Skeletal muscle tissue (tissue), 4 donors: Measurements from ENCODE around the gene COL4A1. TPM values are rescaled to one million over a fixed set of nuclear protein-coding genes. Genes with fewer than 3 reads are reported as not detected.

Experiments used
- H3K27ac ChIP-seq: one replicate; pipeline ENCODE4 v1.7.0; 2013; ENCODE audit warnings: mild to moderate bottlenecking, low read depth, low read length, inconsistent platforms
- H3K27me3 ChIP-seq, 3 donors: one replicate each; pipeline ENCODE4 v1.7.0; 2013; ENCODE audit warnings: low read length in 3 of 3; ENCODE audit not compliant: control insufficient read depth in 3 of 3, insufficient read depth in 3 of 3
- H3K36me3 ChIP-seq, 3 donors: one replicate each; pipeline ENCODE4 v1.7.0; 2013; ENCODE audit warnings: low read length in 3 of 3; ENCODE audit not compliant: control insufficient read depth in 3 of 3, insufficient read depth in 3 of 3
- H3K4me1 ChIP-seq, 3 donors: one replicate each; pipeline ENCODE4 v1.7.0; 2013; ENCODE audit warnings: low read length in 3 of 3, mild to moderate bottlenecking in 3 of 3; ENCODE audit not compliant: control insufficient read depth in 3 of 3, insufficient read depth in 3 of 3
- H3K4me3 ChIP-seq, 3 donors: one replicate each; pipeline ENCODE4 v1.7.0; 2013; ENCODE audit warnings: low read length in 3 of 3
- H3K9ac ChIP-seq, 3 donors: one replicate each; pipeline ENCODE4 v1.7.0; 2013; ENCODE audit warnings: low read length in 3 of 3, mild to moderate bottlenecking in 3 of 3, moderate library complexity in 2 of 3, low read depth in 1 of 3
- H3K9me3 ChIP-seq, 3 donors: one replicate each; pipeline ENCODE4 v1.7.0; 2013; ENCODE audit warnings: low read length in 3 of 3; ENCODE audit not compliant: control insufficient read depth in 3 of 3
- total RNA-seq: library from RNA; depleted of rRNA; stranded (reverse); fragments of >200 nt; gene quantifications from one replicate; pipeline ENCODE4 v1.2.3, GENCODE V29; 2014
- donor health status: Osteomylitis.

The COL4A1 gene
- total RNA-seq, 1 donor from 2014 or later, result 774 TPM

GRCh38 chr13:110305544-110305943, 1.4 kb downstream of the COL4A1 start:
- peak overlapping the region; percentile 75 to 81 (median 79) for H3K4me3 ChIP-seq
- H3K9me3 ChIP-seq, result no peaks in the 10 kb centered on the region
- peak overlapping the region; percentile 85 for H3K27ac ChIP-seq
- H3K9ac ChIP-seq, result peak overlapping the region in 2 of 3 donors; percentile 71 to 85
- H3K27me3 ChIP-seq, result peaks cover 23 to 72% (median 51%) of the 10 kb centered on the region in 3 donors
- peaks cover 0 to 4% (median 0%) of the 10 kb centered on the region in 3 donors for H3K36me3 ChIP-seq
- peaks cover 25 to 46% (median 37%) of the 10 kb centered on the region in 3 donors for H3K4me1 ChIP-seq

- Histone ChIP-seq H3K27ac (peak overlapping the region; percentile 85), H3K4me3 (peak overlapping the region; percentile 75 to 81 (median 79)), H3K9me3 (no peaks in the 10 kb centered on the region), H3K36me3 (peaks cover 0 to 4% (median 0%) of the 10 kb centered on the region in 3 donors), H3K27me3 (peaks cover 23 to 71% (median 51%) of the 10 kb centered on the region in 3 donors), H3K9ac (peak overlapping the region; percentile 24 to 85 (median 71)), H3K4me1 (peaks cover 25 to 45% (median 42%) of the 10 kb centered on the region in 3 donors)
Measured at GRCh38 chr13:110305001-110305400, 2.0 kb downstream of the COL4A1 start.

GRCh38 chr13:110304256-110304655, 2.7 kb downstream of the COL4A1 start:
- Histone ChIP-seq H3K27me3 (peaks cover 23 to 64% (median 47%) of the 10 kb centered on the region in 3 donors), H3K9me3 (no peaks in the 10 kb centered on the region), H3K27ac (peak overlapping the region; percentile 85), H3K36me3 (peaks cover 0 to 4% (median 0%) of the 10 kb centered on the region in 3 donors), H3K4me1 (peaks cover 28 to 42% (median 40%) of the 10 kb centered on the region in 3 donors), H3K9ac (no peak overlapping the region), H3K4me3 (peak overlapping the region in 2 of 3 donors; percentile 30 to 81)

GRCh38 chr13:110303644-110304043, 3.3 kb downstream of the COL4A1 start:
- H3K9ac ChIP-seq, result no peak overlapping the region
- peaks cover 31 to 44% (median 39%) of the 10 kb centered on the region in 3 donors for H3K4me1 ChIP-seq
- peaks cover 19 to 57% (median 47%) of the 10 kb centered on the region in 3 donors for H3K27me3 ChIP-seq
- peak overlapping the region in 1 of 3 donors; percentile 7 for H3K4me3 ChIP-seq
- peaks cover 0 to 4% (median 0%) of the 10 kb centered on the region in 3 donors for H3K36me3 ChIP-seq
- no peaks in the 10 kb centered on the region for H3K9me3 ChIP-seq
- H3K27ac ChIP-seq, result peak overlapping the region; percentile 59

- H3K4me1 ChIP-seq, result peaks cover 27 to 42% (median 35%) of the 10 kb centered on the region in 3 donors
- no peak overlapping the region for H3K9ac ChIP-seq
- no peaks in the 10 kb centered on the region for H3K9me3 ChIP-seq
- H3K36me3 ChIP-seq, result peaks cover 0 to 4% (median 0%) of the 10 kb centered on the region in 3 donors
- no peak overlapping the region for H3K4me3 ChIP-seq
- H3K27ac ChIP-seq, result peak overlapping the region; percentile 59
- H3K27me3 ChIP-seq, result peaks cover 14 to 55% (median 42%) of the 10 kb centered on the region in 3 donors
Measured at GRCh38 chr13:110302997-110303396, 4.0 kb downstream of the COL4A1 start.

GRCh38 chr13:110301606-110302553, 5.1 kb downstream of the COL4A1 start:
- Histone ChIP-seq H3K4me3 (peak overlapping the region in 1 of 3 donors; percentile 7), H3K4me1 (peaks cover 18 to 35% (median 31%) of the 10 kb centered on the region in 3 donors), H3K9me3 (no peaks in the 10 kb centered on the region), H3K27me3 (peaks cover 10 to 47% (median 37%) of the 10 kb centered on the region in 3 donors), H3K27ac (peak overlapping the region; percentile 40), H3K36me3 (no peaks in the 10 kb centered on the region), H3K9ac (no peak overlapping the region)

- H3K9me3 ChIP-seq, result no peaks in the 10 kb centered on the region
- H3K4me3 ChIP-seq, result peak overlapping the region in 1 of 3 donors; percentile 22
- H3K4me1 ChIP-seq, result peaks cover 18 to 36% (median 31%) of the 10 kb centered on the region in 3 donors
- peaks cover 4 to 40% (median 37%) of the 10 kb centered on the region in 3 donors for H3K27me3 ChIP-seq
- H3K36me3 ChIP-seq, result no peaks in the 10 kb centered on the region
- H3K27ac ChIP-seq, result no peak overlapping the region
- no peak overlapping the region for H3K9ac ChIP-seq
Measured at GRCh38 chr13:110301083-110301482, 5.9 kb downstream of the COL4A1 start.

GRCh38 chr13:110300090-110300815, 6.7 kb downstream of the COL4A1 start:
- peaks cover 18 to 36% (median 31%) of the 10 kb centered on the region in 3 donors for H3K4me1 ChIP-seq
- H3K27ac ChIP-seq, result no peak overlapping the region

GRCh38 chr13:110299283-110299840, 7.6 kb downstream of the COL4A1 start:
- Histone ChIP-seq H3K27ac (peak overlapping the region; percentile 6), H3K9me3 (no peaks in the 10 kb centered on the region), H3K9ac (peak overlapping the region in 2 of 3 donors; percentile 19 to 54), H3K4me3 (peak overlapping the region in 1 of 3 donors; percentile 35), H3K4me1 (peaks cover 18 to 35% (median 27%) of the 10 kb centered on the region in 3 donors), H3K27me3 (peaks cover 4 to 32% (median 31%) of the 10 kb centered on the region in 3 donors), H3K36me3 (no peaks in the 10 kb centered on the region)

More at GRCh38 chr13:110300090-110300815, 6.7 kb downstream of the COL4A1 start:
- H3K9ac ChIP-seq, result no peak overlapping the region
- H3K36me3 ChIP-seq, result no peaks in the 10 kb centered on the region
- H3K27me3 ChIP-seq, result peaks cover 4 to 37% (median 36%) of the 10 kb centered on the region in 3 donors
- H3K9me3 ChIP-seq, result no peaks in the 10 kb centered on the region
- no peak overlapping the region for H3K4me3 ChIP-seq
